C4-2B (cell line): Measurements from ENCODE around the gene POLN.
A peak's percentile ranks its signal among the peaks of the same experiment; 100 is the strongest.

ENCODE experiments used
- H3K27ac ChIP-seq: fragments of 450-650 bp; 2 replicates; pipeline ENCODE4 v1.5.1; 2017
- ZFX ChIP-seq: fragments of 450-650 bp; IDR thresholded peaks from 2 replicates; pipeline ENCODE4 v1.6.1; 2017
- TF ChIP-seq, protein P1 (sequence below): fragments of 450-650 bp; conservative IDR thresholded peaks from 2 replicates; pipeline ENCODE4 v1.5.1; 2017; ENCODE audit warnings: mild to moderate bottlenecking

The POLN gene

DNA sequence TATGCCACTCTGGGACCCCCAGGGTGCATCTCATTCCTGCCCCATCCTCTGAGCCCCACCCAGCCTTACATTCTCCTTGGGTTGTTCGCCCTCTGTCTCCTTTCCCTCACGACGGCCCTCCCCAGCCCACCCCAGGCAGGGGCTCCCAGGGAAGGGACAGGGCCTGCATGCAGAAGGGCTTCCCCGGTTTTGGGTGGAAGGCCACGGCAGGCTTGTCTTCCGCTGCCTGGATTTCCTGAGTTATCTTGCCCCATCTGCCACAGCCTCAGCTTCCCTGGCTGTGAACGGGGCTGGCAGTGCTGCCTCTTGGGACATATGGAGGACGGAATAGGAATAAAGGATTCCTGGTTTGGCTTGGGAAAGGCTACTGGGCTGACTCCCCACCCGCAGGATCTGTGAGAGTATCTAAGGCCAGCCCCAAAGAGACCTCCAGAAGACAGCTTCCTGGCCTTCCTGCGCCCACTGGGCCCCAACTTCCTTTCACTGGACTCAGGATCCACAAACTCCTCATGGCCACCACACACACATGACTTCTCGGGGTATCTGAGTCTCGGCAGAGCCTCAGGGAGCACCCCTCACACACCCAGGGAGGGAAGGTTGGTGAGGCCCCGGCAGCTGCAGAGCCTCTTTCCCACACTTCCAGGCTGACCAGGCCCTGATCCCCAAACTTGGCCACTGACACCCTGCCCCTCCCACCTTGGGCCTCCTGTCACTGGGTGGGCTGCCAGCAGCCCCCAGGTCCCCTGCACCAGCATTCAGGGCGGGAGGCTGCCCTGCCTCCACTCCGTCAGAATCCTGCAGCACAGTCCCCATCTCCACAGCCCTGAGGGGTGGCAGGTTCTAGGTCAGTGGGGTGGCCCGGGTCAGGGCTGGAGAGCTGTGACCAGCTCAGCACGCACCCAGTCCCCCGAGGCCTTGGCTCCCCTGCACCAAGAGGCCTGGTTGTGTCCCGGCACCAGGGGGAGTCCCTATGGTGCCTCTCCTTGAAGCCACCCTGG, 23.5 kb upstream of the POLN start:
- TF ChIP-seq ZFX = no peak
- TF ChIP-seq, protein P1, sequence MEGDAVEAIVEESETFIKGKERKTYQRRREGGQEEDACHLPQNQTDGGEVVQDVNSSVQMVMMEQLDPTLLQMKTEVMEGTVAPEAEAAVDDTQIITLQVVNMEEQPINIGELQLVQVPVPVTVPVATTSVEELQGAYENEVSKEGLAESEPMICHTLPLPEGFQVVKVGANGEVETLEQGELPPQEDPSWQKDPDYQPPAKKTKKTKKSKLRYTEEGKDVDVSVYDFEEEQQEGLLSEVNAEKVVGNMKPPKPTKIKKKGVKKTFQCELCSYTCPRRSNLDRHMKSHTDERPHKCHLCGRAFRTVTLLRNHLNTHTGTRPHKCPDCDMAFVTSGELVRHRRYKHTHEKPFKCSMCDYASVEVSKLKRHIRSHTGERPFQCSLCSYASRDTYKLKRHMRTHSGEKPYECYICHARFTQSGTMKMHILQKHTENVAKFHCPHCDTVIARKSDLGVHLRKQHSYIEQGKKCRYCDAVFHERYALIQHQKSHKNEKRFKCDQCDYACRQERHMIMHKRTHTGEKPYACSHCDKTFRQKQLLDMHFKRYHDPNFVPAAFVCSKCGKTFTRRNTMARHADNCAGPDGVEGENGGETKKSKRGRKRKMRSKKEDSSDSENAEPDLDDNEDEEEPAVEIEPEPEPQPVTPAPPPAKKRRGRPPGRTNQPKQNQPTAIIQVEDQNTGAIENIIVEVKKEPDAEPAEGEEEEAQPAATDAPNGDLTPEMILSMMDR = no peak
- peak overlapping the region; percentile 29 for H3K27ac ChIP-seq

DNA sequence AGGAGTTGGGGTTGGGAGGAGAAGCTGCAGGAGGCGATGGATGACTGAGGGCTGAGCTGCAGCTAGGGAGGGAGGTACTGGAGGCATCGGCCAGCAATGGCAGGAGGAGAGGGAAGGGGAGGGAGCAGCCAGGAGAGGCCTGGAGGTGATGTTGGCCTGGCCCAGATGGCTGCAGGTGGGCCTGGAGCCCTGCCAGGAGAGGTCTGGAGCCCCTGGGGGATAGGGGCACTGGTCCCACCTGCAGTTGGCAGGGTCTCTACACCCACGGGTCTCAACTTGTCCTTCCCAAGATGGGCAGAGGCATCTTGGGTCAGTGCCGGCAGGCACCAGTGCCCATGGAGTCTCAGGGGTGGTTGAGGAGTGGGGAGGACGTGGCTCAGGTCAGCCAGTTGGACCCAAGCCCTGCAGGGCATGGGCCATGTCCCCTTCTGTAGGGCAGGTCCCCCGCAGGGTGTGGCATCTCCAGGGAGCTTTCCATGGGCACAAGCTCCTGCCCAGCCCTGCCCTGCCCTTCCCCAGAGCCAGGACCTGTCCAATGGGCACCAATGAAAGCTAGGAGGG, 22.6 kb upstream of the POLN start:
- H3K27ac ChIP-seq = no peak overlapping the region
- TF ChIP-seq, protein P1 = no peak
- TF ChIP-seq ZFX = no peak

DNA sequence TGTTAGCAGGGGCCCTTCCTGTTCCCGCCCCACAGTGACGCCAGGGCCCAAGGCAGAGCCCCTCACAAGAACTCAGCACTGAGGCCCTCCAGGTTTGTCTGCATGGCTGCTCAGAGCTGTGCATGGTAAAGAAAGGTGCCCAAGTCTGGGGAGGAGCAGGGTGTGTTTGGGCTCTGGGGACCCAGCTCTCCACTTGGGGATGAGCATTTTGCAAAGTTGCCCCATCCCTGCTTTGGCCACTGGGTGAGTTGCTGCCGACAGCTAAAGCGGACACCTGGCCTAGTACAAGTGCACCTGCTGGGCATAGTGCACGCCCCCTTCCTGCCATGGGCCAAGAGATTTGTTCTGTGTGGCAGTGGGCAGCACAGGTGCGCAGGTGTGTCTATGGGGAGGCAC, 22.0 kb upstream of the POLN start:
- H3K27ac ChIP-seq = no peak overlapping the region
- TF ChIP-seq, protein P1 = no peak
- no peak for TF ChIP-seq ZFX

DNA sequence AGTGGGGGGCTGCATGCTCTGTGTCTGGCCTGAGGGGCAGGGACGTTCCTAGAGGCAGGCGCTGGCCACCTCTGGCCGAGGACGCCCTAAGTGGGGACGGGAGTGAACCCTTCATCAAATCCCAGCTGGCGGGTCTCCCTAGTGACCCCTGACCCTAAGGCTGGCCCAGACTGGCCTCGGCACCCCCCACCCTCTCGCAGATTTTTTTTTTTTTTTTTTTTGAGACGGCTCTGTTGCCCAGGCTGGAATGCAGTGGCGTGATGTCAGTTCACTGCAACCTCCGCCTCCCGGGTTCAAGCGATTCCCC, 21.0 kb upstream of the POLN start:
- TF ChIP-seq ZFX = no peak
- TF ChIP-seq, protein P1 = no peak
- peak overlapping the region; percentile 90 for H3K27ac ChIP-seq

DNA sequence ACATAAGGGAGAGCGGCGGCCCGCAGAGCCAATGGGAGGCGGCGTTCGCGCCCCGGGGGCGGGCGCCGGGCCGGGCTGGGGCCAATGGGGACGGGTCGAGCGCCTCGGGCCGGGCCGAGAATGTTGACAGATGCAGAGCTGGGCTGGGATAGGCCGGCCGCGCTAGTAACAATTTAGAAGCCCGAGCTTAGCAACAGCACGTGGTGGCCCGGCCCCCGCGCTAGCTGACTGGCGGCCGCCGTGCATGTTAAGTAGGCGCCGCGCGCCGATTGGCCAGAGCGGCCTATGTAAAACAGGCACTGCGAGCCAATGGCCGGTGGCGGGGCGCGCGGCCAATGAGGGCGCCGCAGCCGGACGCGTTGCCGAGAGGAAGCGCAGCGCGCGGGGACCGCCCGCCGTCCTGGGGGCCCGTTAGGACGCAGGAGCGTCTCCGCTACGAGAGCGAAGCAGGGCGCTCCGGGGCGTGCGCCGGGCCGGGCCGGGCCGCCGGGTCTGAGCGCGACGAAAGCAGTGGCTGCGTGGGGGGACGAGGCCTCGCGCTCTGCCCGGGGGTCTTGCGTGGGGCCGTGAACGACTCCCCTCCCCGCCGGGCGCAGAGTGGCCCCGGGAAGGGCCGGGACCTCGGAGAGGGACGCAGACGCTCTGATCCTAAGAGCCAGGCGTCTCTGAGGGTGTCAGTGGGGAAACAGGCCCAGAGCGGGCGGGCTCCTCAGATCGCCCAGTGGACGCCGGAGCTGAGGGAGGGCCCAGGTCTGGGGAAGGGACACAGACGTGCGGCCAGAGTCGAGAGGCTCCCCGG, 20.4 kb upstream of the POLN start:
- H3K27ac ChIP-seq = peak overlapping the region; percentile 90
- 0 out of 2 replicates have a peak, but pooled peaks have one; percentile 53 for TF ChIP-seq ZFX
- TF ChIP-seq, protein P1 = no peak

DNA sequence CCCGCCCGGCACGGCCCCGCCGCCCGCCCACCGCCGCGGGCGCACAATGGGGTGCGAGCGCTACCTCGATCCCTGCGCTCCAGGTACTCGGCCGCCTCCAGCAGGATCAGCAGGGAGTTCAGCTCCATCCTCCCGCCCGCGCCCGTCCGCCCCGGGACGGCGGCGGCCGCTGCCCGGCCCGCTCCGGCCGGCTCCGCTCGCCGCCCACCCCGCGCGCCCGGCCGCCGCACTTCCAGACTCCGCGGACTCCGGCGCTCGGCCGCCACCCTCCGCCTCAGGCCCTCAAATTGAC, 19.9 kb upstream of the POLN start, which contains the start of gene MXD4:
Gene MXD4, minus strand, starts transcription at position 257 of the 292 bp plus-strand sequence. Its CDS starts 129 bp downstream, at position 128.
- TF ChIP-seq, protein P1 = no peak
- TF ChIP-seq ZFX = peak; percentile 26; the same call in 1 of the 2 replicates
- H3K27ac ChIP-seq = peak within 1 kb of the TSS; percentile 90
